Stomach (tissue), 9 donors: ENCODE results near the gene ITGA7. TPM values are rescaled to one million over a fixed set of nuclear protein-coding genes. Genes with fewer than 3 reads are reported as not detected.

ENCODE experiments used
- DNase-seq, 2 donors: peaks; one replicate each; pipeline versions ENCODE4 v3.0.0 to v3.0.0-alpha.2; 2013 to 2019
- H3K27ac ChIP-seq, 5 donors: fragments of 200-600 bp in 4 of 5; sonication (generic) in 4 of 5; one replicate each; pipeline ENCODE4 v1.5.1; 2013 to 2019; ENCODE audit warnings: mild to moderate bottlenecking in 1 of 5, moderate library complexity in 1 of 5
- H3K27me3 ChIP-seq, 3 donors: fragments of 200-600 bp; sonication (generic); one replicate each; pipeline ENCODE4 v1.5.1; 2017 to 2019; ENCODE audit warnings: mixed run types in 1 of 3
- H3K36me3 ChIP-seq, 4 donors: fragments of 200-600 bp; sonication (generic); 1 replicate in 3 of 4; 2 replicates in 1 of 4; pipeline ENCODE4 v1.5.1; 2016 to 2019
- H3K4me1 ChIP-seq, 4 donors: fragments of 200-600 bp; sonication (generic); one replicate each; pipeline ENCODE4 v1.5.1; 2016 to 2019
- H3K4me3 ChIP-seq, 4 donors: fragments of 200-600 bp; sonication (generic) in 3 of 4; one replicate each; pipeline ENCODE4 v1.5.1; 2016 to 2019; ENCODE audit warnings: mild to moderate bottlenecking in 1 of 4
- H3K9me3 ChIP-seq, 4 donors: fragments of 200-600 bp; sonication (generic); one replicate each; pipeline ENCODE4 v1.5.1; 2016 to 2019
- EP300 ChIP-seq: sonication (generic); formaldehyde crosslinking; IDR thresholded peaks from one replicate; pipeline ENCODE4 v1.6.1; 2017; ENCODE audit warnings: antibody characterized with exemption
- POLR2A ChIP-seq, 4 donors: fragments of 450-650 bp; IDR thresholded peaks; one replicate each; pipeline ENCODE4 v1.6.1; 2016; ENCODE audit warnings: antibody characterized with exemption in 4 of 4, control low read depth in 2 of 4, mild to moderate bottlenecking in 1 of 4, moderate library complexity in 1 of 4
- POLR2AphosphoS5 ChIP-seq, 3 donors: sonication (generic); formaldehyde crosslinking; IDR thresholded peaks; one replicate each; pipeline ENCODE4 v1.6.1; 2016; ENCODE audit warnings: antibody characterized with exemption in 3 of 3
- WGBS, 5 donors: extraction: QIAGEN DNeasy Blood & Tissue Kit in 3 of 5; methylation state at CpG; one replicate each; pipeline versions ENCODE4 v1.1.5 to v1.1.7; 2013 to 2018; 5-methylcytosine and 5-hydroxymethylcytosine counted together
- intact Hi-C: fragments of 100-400 bp; cut with DNase I; formaldehyde crosslinking; loops from one replicate; pipeline ENCODE4 v1.15.1; 2023; ENCODE audit warnings: low total_unique reads
- polyA plus RNA-seq, 3 donors: library from polyadenylated mRNA; stranded (reverse); fragments of 200-250 nt; gene quantifications; one replicate each; pipeline ENCODE4 v1.2.3, GENCODE V29; 2013
- total RNA-seq, 5 donors: library from RNA; depleted of rRNA; stranded (reverse); fragments of >200 nt; gene quantifications; one replicate each; pipeline versions ENCODE4 v1.1.0 to v1.2.3, GENCODE V29; 2014 to 2016
- TF ChIP-seq, protein P1 (sequence below), 7 experiments: fragments of 450-650 bp in 4 of 7; fragments of 200-600 bp in 3 of 7; sonication (generic) in 3 of 7; IDR thresholded peaks; one replicate each; pipeline ENCODE4 v1.5.1; 2016 to 2019; ENCODE audit warnings: antibody characterized with exemption in 7 of 7, control low read depth in 2 of 7, mild to moderate bottlenecking in 1 of 7
- donor health status: healthy with polysubstance abuse.
- donor health status: Bipolar disorder and iron deficiency.
- donor health status: healthy.

ITGA7 gene
- total and polyA plus RNA-seq, 8 donors = 3.5 to 188 (median 46.3) TPM

GRCh38 chr12:55711786-55712553 is 4.3 kb upstream of the ITGA7 start:
- Histone ChIP-seq H3K27ac (peak overlapping the region in 4 of 5 donors; percentile 32 to 89 (median 60)), H3K36me3 (no peaks in the 10 kb centered on the region), H3K27me3 (peaks cover 0 to 26% (median 0%) of the 10 kb centered on the region in 3 donors), H3K4me1 (peaks cover 36 to 61% (median 47%) of the 10 kb centered on the region in 4 donors), H3K9me3 (no peaks in the 10 kb centered on the region), H3K4me3 (no peak overlapping the region)
- WGBS, 5 donors = 60 to 84% (median 80%) methylated on average over 4 of the region's 4 CpGs
- TF ChIP-seq POLR2A (IDR thresholded peaks at IDR 0.05) (no peak), POLR2AphosphoS5 (IDR thresholded peaks at IDR 0.05) (no peak), EP300 (no peak)
- TF ChIP-seq, protein P1, sequence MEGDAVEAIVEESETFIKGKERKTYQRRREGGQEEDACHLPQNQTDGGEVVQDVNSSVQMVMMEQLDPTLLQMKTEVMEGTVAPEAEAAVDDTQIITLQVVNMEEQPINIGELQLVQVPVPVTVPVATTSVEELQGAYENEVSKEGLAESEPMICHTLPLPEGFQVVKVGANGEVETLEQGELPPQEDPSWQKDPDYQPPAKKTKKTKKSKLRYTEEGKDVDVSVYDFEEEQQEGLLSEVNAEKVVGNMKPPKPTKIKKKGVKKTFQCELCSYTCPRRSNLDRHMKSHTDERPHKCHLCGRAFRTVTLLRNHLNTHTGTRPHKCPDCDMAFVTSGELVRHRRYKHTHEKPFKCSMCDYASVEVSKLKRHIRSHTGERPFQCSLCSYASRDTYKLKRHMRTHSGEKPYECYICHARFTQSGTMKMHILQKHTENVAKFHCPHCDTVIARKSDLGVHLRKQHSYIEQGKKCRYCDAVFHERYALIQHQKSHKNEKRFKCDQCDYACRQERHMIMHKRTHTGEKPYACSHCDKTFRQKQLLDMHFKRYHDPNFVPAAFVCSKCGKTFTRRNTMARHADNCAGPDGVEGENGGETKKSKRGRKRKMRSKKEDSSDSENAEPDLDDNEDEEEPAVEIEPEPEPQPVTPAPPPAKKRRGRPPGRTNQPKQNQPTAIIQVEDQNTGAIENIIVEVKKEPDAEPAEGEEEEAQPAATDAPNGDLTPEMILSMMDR (IDR thresholded peaks at IDR 0.05) = no peak
- DNase-seq = peak in 1 of 2 donors; percentile 67
- intact Hi-C loops = no loop called here

DNA sequence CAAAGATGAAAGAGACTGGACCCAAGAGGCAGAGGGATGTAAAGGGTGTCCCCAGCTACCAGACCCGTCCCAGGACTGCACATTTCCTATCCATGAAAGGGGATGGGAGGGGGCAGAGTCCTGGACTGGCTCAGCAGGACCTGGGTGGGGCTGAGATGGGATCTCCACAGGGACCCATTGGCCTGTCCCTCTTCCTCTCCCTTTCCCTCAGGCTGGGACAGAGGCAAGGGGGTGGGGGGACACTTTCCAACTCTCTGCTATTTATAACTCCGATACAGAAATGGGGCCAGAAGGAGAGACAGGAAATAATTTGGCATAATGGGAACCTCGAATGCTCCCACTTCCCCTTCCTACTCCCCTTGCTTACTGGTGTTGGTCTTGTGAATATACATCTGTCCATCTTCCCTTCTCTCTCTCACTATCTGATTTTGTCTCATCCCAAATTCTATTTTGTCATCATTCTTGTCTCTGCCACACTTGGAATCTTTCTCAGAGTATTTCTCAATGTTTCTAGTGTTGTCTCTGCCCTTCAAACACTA is 1.1 kb upstream of the ITGA7 start:
- H3K9me3 ChIP-seq = no peaks in the 10 kb centered on the region
- H3K36me3 ChIP-seq = no peaks in the 10 kb centered on the region
- WGBS, 5 donors = 8 to 25% (median 23%) methylated on average over 3 of the region's 3 CpGs
- intact Hi-C loops = no loop called here
- H3K4me3 ChIP-seq = peak overlapping the region; percentile 68 to 79 (median 73)
- DNase-seq = peak in 1 of 2 donors; percentile 38
- peaks cover 0 to 34% (median 0%) of the 10 kb centered on the region in 3 donors for H3K27me3 ChIP-seq
- peaks cover 22 to 52% (median 36%) of the 10 kb centered on the region in 4 donors for H3K4me1 ChIP-seq
- H3K27ac ChIP-seq = peak overlapping the region in 4 of 5 donors; percentile 75 to 89 (median 82)
- TF ChIP-seq POLR2A (IDR thresholded peaks at IDR 0.05) (no peak), POLR2AphosphoS5 (IDR thresholded peaks at IDR 0.05) (no peak), EP300 (no peak)
- TF ChIP-seq, protein P1 (IDR thresholded peaks at IDR 0.05) = no peak

- Histone ChIP-seq H3K36me3 (no peaks in the 10 kb centered on the region), H3K4me3 (peak overlapping the region; percentile 68 to 79 (median 73)), H3K9me3 (no peaks in the 10 kb centered on the region), H3K27me3 (peaks cover 0 to 34% (median 0%) of the 10 kb centered on the region in 3 donors), H3K27ac (peak overlapping the region in 4 of 5 donors; percentile 75 to 89 (median 82)), H3K4me1 (peaks cover 22 to 60% (median 36%) of the 10 kb centered on the region in 4 donors)
- intact Hi-C loops = no loop called here
- peak in 1 of 2 donors; percentile 50 for DNase-seq
- TF ChIP-seq, protein P1 (IDR thresholded peaks at IDR 0.05) = no peak
- no peak for TF ChIP-seq POLR2AphosphoS5 (IDR thresholded peaks at IDR 0.05)
- TF ChIP-seq EP300 = no peak
- TF ChIP-seq POLR2A (IDR thresholded peaks at IDR 0.05) = no peak
- WGBS, 5 donors = 4 to 11% (median 7%) methylated on average over 17 to 22 of the region's 22 CpGs
Observed at GRCh38 chr12:55707219-55707671, 459 bp downstream of the ITGA7 start.

DNA sequence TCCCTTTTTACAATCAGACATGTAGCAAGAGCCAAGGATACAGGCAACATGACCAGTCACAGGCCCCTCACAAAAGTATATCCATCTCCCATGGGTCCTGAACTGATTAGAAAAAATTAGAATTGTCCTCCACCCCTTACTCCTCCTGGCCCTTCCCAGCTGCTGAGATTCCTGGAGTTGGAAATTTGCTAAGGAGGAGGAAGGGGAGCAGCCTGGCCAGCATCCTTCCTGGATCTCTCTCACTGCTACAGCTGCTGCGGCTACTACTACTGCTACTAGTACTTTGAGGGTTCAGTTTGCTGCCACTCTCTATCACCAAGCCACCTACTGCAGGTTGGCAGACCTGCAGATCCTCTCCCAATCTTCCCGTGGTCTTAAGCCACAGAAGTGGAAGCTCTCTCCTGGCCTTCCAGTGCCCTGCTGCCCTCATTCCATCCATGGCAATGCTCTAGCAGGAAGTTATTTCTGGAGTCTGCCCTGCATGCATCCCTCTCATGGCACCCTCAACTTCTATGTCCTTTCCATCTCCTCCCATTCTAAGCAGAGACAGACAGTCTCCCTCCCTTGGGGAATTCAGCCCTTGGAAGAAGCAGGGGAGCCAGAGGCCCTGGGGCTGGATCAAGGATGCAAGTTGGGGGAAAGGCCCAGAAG is 1.0 kb downstream of the ITGA7 start:
- TF ChIP-seq EP300 (no peak), POLR2AphosphoS5 (IDR thresholded peaks at IDR 0.05) (no peak), POLR2A (IDR thresholded peaks at IDR 0.05) (no peak)
- TF ChIP-seq, protein P1 (IDR thresholded peaks at IDR 0.05) = no peak
- no peaks in the 10 kb centered on the region for H3K36me3 ChIP-seq
- peaks cover 0 to 34% (median 0%) of the 10 kb centered on the region in 3 donors for H3K27me3 ChIP-seq
- H3K9me3 ChIP-seq = no peaks in the 10 kb centered on the region
- H3K27ac ChIP-seq = peak overlapping the region in 4 of 5 donors; percentile 75 to 89 (median 82)
- peak overlapping the region; percentile 68 to 79 (median 73) for H3K4me3 ChIP-seq
- H3K4me1 ChIP-seq = peaks cover 22 to 56% (median 37%) of the 10 kb centered on the region in 4 donors
- DNase-seq = peak in 1 of 2 donors; percentile 26
- WGBS, 5 donors = 64 to 84% (median 75%) methylated on average over 2 of the region's 2 CpGs
- intact Hi-C loops = no loop called here
